ENCODE data around the gene NDST1. TPM values are rescaled to one million over a fixed set of nuclear protein-coding genes. Genes with fewer than 3 reads are reported as not detected.

Gene NDST1
- total RNA-seq, 1 donor from 2014 or later: 228 TPM

- no peak for DNase-seq (ENCODE audit: low spot score)
- TF ChIP-seq CTCF (IDR thresholded peaks at IDR 0.05): no peak
- H3K36me3 Mint-ChIP-seq (ENCODE audit: low read depth): peaks cover 8% of the 10 kb centered on the region
- H3K27me3 Mint-ChIP-seq (ENCODE audit: low read depth): no peaks in the 10 kb centered on the region
- peak overlapping the region; percentile 61 for H3K27ac Mint-ChIP-seq (ENCODE audit: unreplicated experiment)
- H3K4me3 Mint-ChIP-seq (ENCODE audit: unreplicated experiment): peak overlapping the region; percentile 64
- H3K4me1 Mint-ChIP-seq (ENCODE audit: low read depth): peaks cover 91% of the 10 kb centered on the region
- H3K9me3 Mint-ChIP-seq (ENCODE audit: low read depth): no peaks in the 10 kb centered on the region
These were observed 8.4 kb upstream of the NDST1 start for GRCh38 chr5:150499437-150499956.

- H3K27me3 Mint-ChIP-seq (ENCODE audit: low read depth): no peaks in the 10 kb centered on the region
- TF ChIP-seq CTCF (IDR thresholded peaks at IDR 0.05): no peak
- H3K27ac Mint-ChIP-seq (ENCODE audit: unreplicated experiment): peak overlapping the region; percentile 82
- H3K4me3 Mint-ChIP-seq (ENCODE audit: unreplicated experiment): no peak overlapping the region
- H3K9me3 Mint-ChIP-seq (ENCODE audit: low read depth): no peaks in the 10 kb centered on the region
- DNase-seq (ENCODE audit: low spot score): no peak
- H3K36me3 Mint-ChIP-seq (ENCODE audit: low read depth): peaks cover 9% of the 10 kb centered on the region
- H3K4me1 Mint-ChIP-seq (ENCODE audit: low read depth): peaks cover 100% of the 10 kb centered on the region
These were observed 7.5 kb upstream of the NDST1 start for GRCh38 chr5:150500328-150500841.

GRCh38 chr5:150500905-150501304 is 7.0 kb upstream of the NDST1 start:
- no peak for TF ChIP-seq CTCF (IDR thresholded peaks at IDR 0.05)
- no peak for DNase-seq (ENCODE audit: low spot score)
- Mint-ChIP-seq H3K4me3 (ENCODE audit: unreplicated experiment) (no peak overlapping the region), H3K36me3 (ENCODE audit: low read depth) (peaks cover 10% of the 10 kb centered on the region), H3K4me1 (ENCODE audit: low read depth) (peaks cover 96% of the 10 kb centered on the region), H3K27ac (ENCODE audit: unreplicated experiment) (peak overlapping the region; percentile 82), H3K9me3 (ENCODE audit: low read depth) (no peaks in the 10 kb centered on the region), H3K27me3 (ENCODE audit: low read depth) (no peaks in the 10 kb centered on the region)

GRCh38 chr5:150502106-150502505 is 5.8 kb upstream of the NDST1 start:
- Mint-ChIP-seq H3K36me3 (ENCODE audit: low read depth) (peaks cover 10% of the 10 kb centered on the region), H3K4me3 (ENCODE audit: unreplicated experiment) (peak overlapping the region; percentile 9), H3K27ac (ENCODE audit: unreplicated experiment) (peak overlapping the region; percentile 82), H3K9me3 (ENCODE audit: low read depth) (no peaks in the 10 kb centered on the region), H3K4me1 (ENCODE audit: low read depth) (peaks cover 88% of the 10 kb centered on the region), H3K27me3 (ENCODE audit: low read depth) (no peaks in the 10 kb centered on the region)
- no peak for TF ChIP-seq CTCF (IDR thresholded peaks at IDR 0.05)
- DNase-seq (ENCODE audit: low spot score): no peak

GRCh38 chr5:150502847-150503246 is 5.1 kb upstream of the NDST1 start:
- Mint-ChIP-seq H3K36me3 (ENCODE audit: low read depth) (peaks cover 7% of the 10 kb centered on the region), H3K4me3 (ENCODE audit: unreplicated experiment) (no peak overlapping the region), H3K27ac (ENCODE audit: unreplicated experiment) (peak overlapping the region; percentile 87), H3K4me1 (ENCODE audit: low read depth) (peaks cover 88% of the 10 kb centered on the region), H3K27me3 (ENCODE audit: low read depth) (no peaks in the 10 kb centered on the region), H3K9me3 (ENCODE audit: low read depth) (no peaks in the 10 kb centered on the region)
- no peak for TF ChIP-seq CTCF (IDR thresholded peaks at IDR 0.05)
- no peak for DNase-seq (ENCODE audit: low spot score)

Data from chondrocyte (in vitro differentiated cells).